SW 1271 (cell line): ENCODE measurements around the gene LGR4.
"Not testable (repeated sequence)": the region's sequence is repeated elsewhere in the genome, so short reads cannot be mapped to it uniquely, and the experiment has no call there.

Source experiments
- DNase-seq, 2 experiments: peaks; one replicate each; lab custom pipeline; 2025; lab: John Stamatoyannopoulos, UW

LGR4 gene

GRCh38 chr11:27459191-27459590 lies 13.4 kb downstream of the LGR4 start:
- DNase-seq = no peak

DNA sequence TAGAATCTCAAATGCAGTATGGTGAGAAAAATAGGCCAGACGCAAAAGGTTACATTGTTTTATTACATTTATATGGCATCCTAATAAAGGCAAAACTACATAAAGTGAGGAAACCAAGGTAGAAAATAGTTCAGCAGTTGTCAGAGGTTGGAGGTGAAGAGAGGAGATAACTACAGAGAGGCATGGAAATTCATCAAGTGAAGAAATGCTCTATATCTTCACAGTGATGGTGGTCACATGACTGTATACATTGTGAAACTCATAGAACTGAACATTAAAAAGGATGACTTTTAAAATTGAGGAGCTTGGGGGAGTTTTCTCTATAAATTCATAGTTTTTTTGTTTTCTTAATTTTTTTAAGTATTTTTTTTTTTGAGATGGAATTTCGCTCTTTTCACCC lies 14.4 kb downstream of the LGR4 start:
- DNase-seq = no peak

DNA sequence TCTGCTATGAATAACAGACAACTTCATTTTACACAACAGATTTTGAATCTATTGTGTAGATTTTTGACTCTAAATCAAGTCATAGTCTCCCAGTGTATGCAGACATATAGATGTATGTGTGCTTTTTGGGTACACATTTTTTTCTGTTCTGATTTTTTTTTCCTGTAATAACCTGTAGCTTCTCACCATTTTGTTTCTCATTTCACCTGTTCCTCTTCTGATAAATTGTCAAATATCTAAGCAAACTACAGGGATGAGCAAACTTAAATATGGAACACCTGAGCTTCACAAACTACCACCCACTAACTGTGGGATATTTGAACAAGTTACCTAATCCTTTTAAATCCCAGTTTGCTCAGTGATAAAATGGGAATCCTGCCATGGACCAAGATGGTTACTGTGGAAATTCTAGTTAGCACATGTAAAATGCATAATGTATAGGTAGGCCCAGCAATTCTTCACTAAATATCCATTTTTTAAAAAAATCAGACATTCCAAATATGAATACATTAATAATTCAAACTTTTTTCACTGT lies 15.7 kb downstream of the LGR4 start:
- no peak for DNase-seq

- DNase-seq = no peak
Observed at GRCh38 chr11:27456140-27456794, 16.3 kb downstream of the LGR4 start.

- DNase-seq = no peak
Observed at GRCh38 chr11:27455667-27456066, 16.9 kb downstream of the LGR4 start.

GRCh38 chr11:27453701-27454100 lies 18.9 kb downstream of the LGR4 start:
- no peak for DNase-seq

- no peak for DNase-seq
Observed at GRCh38 chr11:27452147-27452546, 20.4 kb downstream of the LGR4 start.

- no peak for DNase-seq
Observed at GRCh38 chr11:27451244-27451965, 21.2 kb downstream of the LGR4 start.

DNA sequence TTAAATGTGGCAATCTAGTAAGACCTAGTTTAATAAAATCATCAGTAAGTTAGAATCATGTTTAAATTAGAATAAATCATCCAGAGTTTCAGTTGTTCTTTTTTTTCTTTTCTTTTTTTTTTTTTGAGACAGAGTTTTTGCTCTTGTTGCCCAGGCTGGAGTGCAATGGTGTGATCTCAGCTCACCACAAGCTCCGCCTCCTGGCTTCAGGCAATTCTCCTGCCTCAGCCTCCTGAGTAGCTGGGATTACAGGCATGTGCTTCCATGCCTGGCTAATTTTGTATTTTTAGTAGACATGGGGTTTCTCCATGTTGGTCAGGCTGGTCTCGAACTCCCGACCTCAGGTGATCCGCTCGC lies 24.4 kb downstream of the LGR4 start:
- not testable (repeated sequence) for DNase-seq

DNA sequence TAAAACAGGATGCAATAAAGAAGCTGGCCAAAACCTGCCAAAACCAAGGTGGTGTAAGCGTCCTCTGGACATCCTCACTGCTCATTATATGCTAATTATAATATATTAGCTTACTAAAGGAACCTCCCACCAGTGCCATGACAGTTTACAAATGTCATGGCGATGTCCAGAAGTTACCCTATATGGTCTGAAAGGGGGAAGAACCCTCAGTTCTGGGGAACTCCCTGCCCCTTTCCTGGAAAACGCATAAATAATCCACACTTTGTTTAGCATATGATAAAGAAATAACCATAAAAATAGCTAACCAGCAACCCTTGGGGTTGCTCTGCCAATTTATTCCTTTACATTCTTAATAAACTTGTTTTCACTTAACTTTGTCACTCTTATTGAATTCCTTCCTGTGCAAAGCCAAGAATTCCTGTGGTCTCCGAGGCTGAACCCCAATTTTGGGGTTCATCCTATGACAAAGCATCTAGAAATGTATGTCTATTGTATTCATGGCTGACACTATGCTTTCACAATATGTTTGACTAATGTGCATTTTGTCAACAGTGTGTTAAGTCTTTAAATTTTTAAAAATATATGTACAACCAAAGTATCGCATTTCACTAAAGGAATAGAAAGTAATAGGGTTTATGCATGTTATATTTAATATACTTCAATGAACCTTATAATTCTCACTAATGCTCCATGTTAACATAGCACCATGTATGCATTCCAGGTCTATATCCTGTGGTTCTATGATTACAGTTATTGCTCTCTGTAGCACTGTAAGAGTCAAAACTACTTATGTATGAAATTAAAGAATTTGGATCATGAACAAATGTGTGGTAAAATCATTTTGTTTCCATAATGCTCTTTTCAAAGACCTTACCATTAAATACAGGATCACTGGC lies 25.1 kb downstream of the LGR4 start:
- DNase-seq = no peak

- no peak for DNase-seq
Observed at GRCh38 chr11:27445625-27446024, 27.0 kb downstream of the LGR4 start.

DNA sequence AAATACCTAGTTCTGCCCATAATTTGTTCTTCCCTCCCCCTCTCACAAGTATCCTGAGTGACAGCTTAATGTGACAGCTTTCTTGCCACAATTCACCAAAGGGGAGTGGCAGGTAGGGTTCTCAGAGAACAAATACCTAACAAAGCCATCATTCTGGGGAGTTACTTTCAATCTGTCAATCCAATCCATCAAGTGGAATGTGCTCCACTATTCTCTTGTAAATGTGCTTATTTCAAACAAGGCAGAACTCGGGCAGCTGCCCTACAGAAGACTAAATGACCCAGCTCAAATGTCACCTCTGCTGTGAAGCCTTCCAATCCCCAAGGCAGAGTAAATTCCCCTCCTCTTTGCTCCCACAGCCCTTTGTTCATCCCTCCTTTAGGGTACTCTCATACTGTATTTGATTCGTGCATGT lies 27.8 kb downstream of the LGR4 start:
- no peak for DNase-seq

GRCh38 chr11:27443746-27444507 lies 28.7 kb downstream of the LGR4 start:
- no peak for DNase-seq

GRCh38 chr11:27443227-27443626 lies 29.4 kb downstream of the LGR4 start:
- DNase-seq = no peak

GRCh38 chr11:27440090-27440489 lies 32.5 kb downstream of the LGR4 start:
- DNase-seq = no peak

DNA sequence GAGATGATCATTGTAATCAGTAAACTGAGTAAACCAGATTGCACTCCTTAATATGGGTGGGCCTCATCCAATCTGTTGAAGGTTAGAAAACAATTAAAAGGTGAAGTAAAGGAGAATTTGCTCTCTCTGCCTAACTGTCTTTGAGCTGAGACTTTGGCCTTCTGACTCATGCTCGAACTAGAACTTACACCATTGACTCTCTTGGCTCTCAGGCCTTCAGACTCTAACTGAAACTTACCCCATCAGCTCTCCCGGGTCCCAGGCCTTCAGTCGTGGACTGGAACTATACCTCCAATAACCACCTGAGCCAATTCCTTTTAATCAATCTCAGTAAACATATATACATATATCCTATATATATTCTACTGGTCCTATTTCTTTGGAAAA lies 34.0 kb downstream of the LGR4 start:
- DNase-seq = no peak

GRCh38 chr11:27437829-27438594 lies 34.6 kb downstream of the LGR4 start:
- no peak for DNase-seq

DNA sequence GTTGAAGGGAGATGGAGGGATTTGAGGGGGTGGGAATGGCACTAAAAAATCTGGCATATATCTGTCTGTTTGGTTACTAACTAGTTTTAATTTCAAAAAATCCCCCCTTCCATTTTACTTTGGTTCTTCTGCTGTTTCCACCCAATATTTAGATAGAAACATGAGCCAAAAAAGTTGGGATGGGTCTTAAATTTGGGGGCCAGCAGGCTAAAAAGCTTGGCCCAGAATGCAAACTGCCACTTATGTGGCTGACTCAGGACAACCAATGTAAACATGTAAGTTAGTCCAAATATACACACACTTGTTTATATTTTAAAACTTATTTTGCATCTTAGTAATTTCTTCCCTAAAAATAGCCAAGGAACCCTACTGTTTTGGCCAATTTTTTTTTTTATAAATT lies 35.7 kb downstream of the LGR4 start:
- no peak for DNase-seq

- no peak for DNase-seq
Observed at GRCh38 chr11:27433742-27434141, 38.8 kb downstream of the LGR4 start.

DNA sequence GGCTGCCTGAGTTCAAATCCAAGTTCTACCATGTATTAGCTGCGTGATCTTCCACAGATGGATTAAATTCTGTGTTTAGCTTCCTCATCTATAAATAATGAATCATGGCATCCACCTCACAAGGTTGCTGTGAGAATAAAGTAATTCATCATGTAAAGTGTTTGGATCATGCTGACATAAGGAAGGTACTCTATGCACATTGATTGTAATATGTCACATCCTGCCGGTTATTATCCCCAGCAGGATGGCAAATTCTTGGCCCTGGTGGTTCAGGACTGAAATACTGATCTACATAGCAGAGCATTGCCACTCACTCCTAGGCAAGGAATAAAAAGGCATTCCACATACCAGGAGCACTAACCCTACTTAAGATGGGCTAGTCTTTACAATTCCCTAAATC lies 40.8 kb downstream of the LGR4 start:
- no peak for DNase-seq

DNA sequence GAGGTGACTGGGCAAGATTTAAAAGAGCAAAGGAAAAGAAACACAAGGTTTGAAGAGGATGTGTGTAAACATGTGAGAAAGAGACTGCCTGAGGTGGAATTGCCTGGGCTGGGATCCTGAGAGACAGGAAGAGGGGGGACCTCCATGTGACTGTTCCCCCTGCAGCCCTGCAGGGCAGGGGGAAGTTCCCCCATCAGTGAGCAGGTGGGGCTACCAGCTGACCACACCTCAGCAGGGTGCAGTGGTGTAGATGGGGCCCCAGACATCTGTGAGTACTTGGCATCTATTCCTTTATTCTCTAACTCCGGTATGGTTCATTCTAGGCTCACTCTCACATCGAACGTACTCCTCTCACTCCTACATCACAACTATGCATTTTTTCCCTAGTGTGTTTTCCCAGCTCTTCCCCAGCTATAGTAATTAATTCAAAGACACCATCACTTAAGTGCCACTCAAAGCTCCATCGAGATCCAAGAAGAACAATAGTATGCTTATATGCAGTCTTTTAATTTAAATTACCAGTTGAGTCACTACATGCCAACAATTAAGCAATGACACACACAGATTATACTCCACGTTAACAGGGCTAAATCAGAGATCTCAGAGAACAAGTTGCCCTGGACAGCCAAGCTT lies 42.7 kb downstream of the LGR4 start:
- DNase-seq = no peak
